GM21619 (cell line): ENCODE results near the gene ZNF862.

Experiments used
- ATAC-seq: cut with Tn5 transposase; IDR thresholded peaks from one replicate; pipeline ENCODE4 v1.9.1; 2021; ENCODE audit not compliant: unreplicated experiment

ZNF862 gene

DNA sequence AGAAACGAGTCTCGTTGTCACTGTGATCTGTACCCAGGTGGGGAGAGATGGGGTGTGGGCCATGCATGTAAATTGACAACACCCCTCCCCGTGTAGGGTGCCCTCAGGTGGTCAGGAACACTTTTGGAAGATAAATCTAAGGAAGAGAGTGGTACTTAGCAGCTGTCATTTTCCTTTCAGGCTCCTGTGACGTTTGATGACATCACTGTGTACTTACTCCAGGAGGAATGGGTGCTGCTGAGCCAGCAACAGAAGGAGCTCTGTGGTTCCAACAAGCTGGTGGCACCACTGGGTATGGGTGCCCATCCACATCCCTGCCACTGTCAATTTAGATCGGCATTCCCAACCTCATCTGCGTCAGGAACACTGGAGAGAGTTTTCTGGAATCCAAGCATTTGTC lies 6.3 kb downstream of the ZNF862 start:
- no peak for ATAC-seq

DNA sequence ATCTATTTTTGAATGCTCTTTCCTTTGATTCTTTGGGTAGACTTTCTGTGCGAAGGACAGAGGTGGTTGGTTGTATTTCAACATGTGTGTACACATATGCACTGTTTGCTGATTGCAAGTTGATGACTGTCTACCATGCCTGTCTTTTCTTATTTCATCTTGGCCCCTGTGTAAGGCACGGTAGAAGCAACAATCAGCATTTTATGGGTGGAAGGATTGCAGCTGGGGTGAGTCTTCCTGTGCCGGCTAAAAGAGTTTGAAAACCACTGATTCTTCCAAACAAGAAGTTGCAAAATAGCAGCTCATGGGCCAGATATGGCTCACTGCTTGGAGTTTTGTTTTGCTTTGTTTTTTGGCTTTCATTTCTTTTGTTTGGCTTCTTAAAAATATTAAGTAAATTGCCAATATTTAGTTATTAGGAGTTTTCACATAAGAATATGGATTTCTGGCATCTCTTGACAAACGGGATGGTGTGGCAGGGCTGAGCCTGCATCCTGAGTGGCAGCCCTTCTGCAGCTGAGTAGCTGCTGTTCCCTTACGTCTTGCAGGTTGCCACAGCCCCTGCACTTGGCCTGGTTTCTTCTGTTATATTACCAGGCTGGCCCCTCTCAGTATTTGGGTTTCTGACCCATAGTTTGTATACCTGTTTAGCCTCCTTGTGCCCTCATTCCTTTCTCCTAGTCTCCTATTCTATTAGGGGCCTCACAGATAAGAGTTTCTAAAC lies 7.2 kb downstream of the ZNF862 start:
- no peak for ATAC-seq

DNA sequence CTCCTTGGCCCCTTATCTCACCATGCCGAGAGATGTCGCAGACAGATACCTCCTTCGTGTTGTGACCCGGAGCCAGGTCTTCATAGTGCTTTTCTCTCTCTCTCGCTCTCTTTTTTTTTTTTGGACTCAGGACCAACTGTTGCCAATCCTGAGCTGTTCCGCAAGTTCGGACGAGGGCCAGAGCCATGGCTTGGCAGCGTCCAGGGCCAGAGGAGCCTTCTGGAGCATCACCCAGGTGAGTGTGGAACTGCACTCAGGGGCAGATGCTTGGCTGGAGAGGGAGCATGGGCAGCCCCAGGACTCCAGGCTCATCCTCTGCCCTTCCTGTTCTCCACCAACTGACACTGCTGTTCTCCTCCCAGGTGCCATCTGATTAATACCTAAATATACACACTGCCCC lies 7.8 kb downstream of the ZNF862 start:
- ATAC-seq, result no peak

DNA sequence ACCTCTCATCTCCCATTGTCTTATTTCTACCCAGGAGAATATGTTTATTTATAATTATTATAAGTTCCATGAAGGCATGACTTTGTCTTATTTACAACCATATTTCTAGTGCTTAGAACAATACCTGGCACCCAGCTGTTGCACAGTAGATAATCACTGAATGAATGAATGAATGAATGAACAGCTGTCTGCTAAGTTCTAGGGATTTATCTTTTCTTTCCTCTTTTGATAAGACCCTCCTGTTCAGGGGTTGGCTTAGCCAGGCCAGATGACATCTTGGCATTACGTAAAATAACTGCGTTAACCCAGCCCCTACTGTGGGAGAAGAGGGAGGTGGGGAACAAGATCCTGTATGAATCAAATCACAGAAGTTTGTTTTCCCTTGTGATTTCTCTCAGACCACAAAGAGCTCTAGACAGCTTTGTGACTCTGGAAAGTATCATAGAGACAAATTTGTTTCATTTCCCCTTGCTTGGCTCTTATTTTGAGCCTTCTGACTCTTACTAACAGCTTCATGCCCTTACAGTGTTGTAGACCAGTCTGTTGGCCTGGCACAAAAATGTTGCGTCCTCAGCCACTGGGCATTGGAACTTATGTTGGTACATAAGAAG lies 8.4 kb downstream of the ZNF862 start:
- peak; percentile 86 for ATAC-seq

DNA sequence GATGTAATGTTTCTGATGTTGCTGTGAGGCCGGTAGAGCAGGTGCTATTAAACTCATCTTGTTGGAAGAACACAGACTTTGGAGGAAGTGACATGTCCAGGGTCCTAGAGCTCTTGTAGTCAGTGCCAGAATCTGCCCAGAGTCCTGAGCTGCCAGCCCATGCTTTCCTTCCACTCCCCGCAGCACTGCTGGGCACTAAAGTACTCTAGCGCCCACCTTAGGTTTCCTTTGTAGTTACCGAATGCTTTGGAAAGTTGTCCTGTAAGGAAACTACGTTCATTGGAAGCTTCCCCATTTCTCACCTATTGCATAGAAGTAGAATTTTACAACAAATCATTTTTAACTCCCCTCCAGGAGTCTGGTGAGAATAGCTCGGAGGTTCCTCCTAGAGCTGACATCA lies 11.0 kb downstream of the ZNF862 start:
- no peak for ATAC-seq

DNA sequence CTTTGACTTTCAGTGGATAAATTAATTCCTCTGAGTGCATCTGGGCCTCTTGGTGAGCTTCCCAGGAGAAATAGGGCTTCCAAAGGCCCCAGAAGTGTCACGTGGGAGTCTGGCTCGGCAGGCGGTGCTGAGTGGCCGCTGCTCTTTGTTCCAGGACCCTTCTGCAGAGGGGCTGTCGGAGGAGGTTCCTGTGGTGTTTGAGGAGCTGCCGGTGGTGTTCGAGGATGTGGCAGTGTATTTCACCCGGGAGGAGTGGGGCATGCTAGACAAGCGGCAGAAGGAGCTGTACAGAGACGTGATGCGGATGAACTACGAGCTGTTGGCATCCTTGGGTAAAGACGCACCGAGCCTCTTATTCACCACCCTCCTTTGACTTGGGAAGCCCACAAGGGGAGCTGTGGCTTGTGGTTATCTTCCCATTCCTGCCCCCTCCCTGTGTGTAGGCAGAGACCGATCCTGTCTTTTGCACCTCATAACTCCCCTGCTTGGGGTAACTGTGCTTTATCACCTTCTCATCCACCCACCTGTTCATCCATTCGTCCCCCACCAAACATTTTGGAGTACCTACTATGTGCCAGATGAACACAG lies 11.9 kb downstream of the ZNF862 start:
- ATAC-seq, result no peak

DNA sequence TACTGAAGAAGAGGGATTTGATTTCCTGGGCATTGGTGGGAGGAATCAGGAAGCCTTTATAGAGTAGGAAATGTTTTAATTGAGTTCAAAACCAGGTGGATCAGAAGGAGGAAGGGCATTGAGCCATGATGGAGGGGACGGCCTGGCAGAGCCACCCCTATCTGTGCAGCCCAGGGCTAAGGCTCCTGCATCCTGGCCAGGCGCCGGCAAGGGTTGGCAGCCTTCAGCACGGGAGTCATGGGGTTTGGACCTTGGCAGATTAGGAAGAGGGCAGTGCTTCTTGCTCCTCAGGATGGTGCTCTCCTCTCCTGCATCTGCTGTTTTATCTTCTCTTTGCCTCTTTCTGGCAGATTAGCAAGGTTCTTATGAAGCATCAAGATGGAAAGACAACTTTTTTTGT lies 12.5 kb downstream of the ZNF862 start:
- ATAC-seq, result no peak

DNA sequence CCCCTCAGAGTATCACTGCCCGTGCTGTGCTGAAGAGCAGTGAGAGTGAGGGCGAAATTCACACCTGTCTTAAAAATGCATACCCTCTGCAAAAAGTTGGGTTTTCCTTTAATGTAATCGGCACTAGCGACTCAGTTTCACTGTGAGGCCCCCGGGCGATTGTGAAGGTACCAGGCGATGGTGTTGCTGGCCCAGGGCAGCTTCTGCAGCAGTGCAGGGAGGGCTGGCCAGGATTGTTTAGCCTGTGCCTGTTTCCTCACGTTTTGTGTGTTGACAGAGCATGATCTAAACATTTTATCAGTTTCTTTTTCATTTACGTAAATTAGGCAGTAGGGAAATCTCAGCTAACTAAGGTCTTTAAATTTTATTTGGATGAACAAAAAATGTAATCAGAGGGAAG lies 13.3 kb downstream of the ZNF862 start:
- no peak for ATAC-seq

DNA sequence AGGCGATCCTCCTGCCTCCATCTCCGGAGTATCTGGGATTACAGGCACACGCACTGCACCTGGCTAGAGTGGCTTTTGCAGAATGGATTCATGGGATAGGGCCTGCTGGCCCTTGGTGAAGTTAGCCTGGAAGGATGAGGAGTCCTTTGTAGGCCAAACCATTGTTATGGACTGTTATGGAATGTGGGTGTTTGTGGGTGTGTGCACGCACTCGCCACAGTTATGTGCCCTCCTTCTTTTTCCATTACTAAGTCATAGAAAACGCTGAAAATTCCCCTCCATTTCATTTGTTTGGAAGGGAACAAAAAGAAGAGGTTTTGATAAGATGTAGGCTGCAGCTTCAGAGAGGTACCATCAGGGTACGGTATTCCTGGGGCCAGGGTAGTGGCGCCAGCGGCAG lies 15.0 kb downstream of the ZNF862 start:
- no peak for ATAC-seq

DNA sequence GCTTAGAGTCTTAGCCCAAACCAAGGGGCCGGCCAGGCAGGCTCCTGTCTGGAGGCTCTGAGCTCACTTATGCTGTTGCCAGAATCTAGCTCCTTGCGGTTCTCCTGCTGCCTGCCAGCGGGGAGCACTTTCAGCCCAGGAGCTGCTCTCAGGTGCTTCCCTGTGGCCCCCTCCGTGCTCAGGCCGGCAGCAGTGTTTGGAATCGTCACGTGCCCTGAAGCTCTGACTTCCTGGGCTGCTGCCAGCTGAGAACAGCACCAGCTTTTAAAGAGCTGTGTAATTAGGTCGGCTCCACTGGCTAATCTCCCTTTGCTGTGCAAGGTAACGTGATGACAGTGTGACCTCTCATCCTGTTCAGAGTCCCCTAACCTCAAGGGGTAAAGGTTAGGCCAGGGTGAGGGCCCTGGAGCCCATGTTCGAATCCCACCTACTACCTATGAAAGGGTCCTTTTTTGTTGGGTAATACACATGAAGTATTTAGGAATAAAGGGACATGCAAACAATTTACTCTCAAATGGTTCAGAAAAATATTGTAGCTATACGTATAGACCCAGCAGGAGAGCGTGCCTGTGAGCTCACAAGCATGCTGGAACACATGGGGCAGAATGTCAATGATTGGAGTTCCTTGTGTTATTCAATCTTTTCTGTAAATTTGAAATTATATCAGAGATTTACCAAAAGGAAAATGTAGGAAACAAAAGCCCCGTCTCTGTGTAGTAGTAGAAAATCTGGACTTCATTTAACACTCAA lies 16.6 kb downstream of the ZNF862 start:
- no peak for ATAC-seq

DNA sequence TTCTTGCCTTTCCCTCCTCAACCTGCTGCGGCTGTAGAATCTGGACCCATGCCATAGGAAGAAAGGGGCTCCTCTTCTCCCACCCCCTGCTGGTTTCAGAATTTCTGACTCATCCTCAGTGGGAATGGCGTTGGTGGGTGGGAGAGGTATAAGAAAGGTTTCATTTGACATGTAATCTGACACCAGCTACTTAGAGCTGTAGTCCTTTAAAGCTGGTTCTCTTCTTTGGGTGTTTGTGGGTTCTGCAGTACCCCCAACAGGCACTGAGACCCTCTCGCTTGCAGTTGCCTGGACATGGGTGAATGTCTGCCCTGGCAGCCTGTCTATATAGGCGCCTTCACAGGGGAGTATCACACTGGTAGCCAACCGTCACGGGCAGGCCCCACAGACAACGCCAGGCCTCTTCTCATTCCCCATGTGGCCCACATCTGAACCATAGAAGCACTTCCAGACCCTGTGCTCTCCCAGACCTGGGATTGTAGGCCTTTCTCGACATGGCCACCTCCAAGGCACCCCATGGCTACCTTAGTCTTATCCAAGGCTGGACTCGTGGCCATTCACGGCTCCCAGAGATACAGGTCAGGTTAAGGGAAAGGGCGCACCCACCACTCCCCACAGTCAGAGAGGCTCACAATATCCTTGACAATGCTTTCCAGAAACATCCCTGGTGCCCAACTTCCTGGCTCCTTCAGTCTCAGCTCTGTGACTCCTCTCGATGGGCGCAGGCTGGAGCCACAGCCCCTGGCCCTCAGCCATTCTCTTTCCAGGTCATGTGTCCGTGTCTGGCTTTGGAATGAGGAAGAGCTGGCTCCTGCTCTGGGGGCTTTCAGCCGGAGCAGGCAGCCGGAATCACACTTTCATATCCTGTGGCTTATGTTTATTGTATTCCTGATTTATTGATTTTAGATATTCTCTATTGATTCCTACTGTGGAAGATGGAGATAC lies 17.5 kb downstream of the ZNF862 start:
- ATAC-seq, result no peak

DNA sequence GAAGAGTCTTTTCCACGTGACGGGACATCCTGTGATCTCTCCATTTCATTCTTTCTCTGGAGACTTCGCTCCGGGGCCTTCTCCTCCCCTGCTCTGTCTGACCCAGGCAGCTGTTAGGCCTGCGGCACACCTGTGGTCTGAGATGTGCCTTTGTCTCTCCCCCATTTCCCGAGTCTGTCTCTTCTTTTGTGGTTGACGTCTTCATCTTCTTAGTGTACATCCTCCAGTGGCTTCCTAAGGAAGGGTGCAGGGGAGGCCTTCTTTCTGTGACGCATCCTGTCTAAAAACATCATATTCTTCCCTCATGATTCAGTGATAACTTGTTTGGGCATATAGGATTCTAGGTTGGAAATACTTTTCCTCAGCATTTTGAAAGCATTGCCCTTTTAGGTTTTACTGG lies 18.4 kb downstream of the ZNF862 start:
- no peak for ATAC-seq

DNA sequence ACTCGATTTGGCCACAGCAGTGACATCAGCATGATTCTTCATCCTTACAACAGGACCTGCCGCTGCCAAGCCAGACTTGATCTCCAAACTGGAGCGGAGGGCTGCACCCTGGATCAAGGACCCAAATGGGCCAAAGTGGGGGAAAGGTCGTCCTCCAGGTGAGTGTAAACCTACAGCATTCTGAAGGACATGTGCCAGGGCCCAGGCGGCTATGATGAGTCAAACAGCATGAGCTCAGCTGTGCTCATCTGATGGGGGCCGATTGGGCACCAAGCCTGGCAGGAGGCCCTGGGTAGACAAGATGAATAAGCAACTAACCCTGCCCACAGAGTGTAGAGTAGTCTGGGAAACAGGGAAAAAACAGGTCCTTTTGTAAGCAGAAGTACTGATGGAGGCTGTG lies 21.2 kb downstream of the ZNF862 start:
- ATAC-seq, result no peak

DNA sequence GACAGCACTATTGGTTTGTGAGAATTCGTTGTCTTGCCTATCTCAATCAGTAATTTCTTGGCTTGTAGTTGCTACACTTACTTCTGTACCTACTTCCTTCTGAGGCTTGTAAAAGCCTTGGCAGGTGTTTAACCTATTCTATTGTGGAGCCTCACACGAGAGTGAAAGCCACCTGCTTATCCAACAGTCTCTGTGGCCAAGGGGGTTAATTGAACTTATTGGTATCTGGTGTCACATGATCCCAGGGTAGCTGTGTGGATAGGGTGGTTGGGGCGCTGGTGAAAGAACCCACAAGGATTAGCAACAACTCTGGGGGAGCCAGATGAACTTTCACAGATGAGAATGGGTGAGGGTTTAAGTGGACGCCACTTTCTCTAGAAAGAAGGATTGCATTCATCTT lies 21.7 kb downstream of the ZNF862 start:
- no peak for ATAC-seq

DNA sequence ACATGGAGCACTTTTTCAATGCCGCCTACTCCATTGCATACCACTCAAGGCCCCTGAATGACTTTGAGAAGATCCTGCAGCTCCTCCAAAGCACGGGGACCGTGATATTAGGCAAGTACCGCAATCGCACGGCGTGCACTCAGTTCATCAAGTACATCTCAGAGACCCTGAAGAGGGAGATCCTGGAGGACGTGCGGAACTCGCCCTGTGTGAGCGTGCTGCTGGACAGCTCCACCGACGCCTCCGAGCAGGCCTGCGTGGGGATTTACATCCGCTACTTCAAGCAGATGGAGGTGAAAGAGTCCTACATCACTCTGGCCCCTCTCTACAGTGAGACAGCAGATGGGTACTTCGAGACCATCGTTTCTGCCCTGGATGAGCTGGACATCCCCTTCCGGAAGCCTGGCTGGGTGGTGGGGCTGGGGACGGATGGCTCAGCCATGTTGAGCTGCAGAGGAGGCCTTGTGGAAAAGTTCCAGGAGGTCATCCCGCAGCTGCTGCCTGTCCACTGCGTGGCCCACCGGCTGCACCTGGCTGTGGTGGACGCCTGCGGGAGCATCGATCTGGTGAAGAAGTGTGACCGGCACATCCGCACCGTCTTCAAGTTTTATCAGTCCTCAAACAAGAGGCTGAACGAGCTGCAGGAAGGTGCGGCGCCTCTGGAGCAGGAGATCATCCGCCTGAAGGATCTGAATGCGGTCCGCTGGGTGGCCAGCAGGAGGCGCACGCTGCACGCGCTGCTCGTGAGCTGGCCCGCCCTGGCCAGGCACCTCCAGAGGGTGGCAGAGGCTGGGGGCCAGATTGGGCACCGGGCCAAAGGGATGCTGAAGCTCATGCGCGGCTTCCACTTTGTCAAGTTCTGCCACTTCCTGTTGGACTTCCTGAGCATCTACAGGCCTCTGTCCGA lies 22.9 kb downstream of the ZNF862 start:
- ATAC-seq, result no peak

DNA sequence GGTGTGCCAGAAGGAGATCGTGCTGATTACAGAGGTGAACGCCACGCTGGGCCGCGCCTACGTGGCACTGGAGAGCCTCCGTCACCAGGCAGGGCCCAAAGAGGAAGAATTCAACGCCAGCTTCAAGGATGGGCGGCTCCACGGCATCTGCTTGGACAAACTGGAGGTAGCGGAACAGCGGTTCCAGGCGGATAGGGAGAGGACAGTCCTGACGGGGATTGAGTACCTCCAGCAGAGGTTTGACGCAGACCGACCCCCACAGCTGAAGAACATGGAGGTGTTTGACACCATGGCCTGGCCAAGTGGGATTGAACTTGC lies 23.5 kb downstream of the ZNF862 start:
- no peak for ATAC-seq

DNA sequence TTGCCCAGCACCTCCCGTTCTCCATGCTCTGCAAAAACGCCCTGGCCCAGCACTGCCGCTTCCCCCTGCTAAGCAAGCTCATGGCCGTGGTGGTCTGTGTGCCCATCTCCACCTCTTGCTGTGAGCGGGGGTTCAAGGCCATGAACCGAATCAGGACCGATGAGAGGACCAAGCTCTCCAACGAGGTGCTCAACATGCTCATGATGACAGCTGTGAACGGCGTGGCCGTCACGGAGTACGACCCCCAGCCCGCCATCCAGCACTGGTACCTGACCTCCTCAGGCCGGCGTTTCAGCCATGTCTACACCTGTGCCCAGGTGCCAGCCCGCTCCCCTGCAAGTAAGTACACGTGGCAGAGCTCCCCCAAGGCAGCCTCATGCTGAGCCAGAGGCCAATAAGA lies 24.0 kb downstream of the ZNF862 start:
- no peak for ATAC-seq

DNA sequence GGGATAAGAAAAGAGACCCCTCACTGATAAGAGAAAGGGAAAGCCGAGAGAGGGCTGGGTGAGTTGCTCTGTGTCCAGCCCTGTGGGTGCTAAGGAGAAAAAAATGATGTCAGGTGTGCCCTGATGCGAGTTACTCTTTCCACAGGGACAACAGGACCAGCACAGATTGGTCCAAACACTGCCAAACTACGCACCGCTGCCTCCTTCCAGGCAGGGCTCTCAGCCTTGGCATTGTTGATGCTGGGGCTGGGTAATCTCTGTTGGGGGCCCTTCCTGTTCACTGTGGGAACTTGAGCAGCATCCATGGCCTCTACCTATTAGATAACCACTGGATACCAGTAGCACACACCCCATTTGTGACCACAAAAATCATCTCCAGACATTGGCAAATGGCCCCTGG lies 25.3 kb downstream of the ZNF862 start:
- ATAC-seq, result no peak

DNA sequence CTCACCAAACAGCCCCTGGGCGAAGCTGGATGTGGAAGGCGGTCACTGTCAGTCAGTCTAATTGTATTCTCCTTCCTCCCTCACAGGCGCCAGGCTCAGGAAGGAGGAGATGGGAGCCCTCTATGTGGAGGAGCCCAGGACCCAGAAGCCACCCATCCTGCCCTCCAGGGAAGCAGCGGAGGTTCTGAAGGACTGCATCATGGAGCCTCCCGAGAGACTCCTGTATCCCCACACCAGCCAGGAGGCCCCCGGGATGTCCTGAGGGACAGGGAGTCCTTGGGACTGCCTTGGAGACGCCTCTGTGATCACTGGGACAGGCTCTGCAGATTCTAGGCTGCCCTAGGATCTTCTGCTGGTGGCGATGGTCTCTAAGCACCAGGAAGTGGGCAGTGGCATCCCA lies 25.8 kb downstream of the ZNF862 start:
- ATAC-seq, result no peak

DNA sequence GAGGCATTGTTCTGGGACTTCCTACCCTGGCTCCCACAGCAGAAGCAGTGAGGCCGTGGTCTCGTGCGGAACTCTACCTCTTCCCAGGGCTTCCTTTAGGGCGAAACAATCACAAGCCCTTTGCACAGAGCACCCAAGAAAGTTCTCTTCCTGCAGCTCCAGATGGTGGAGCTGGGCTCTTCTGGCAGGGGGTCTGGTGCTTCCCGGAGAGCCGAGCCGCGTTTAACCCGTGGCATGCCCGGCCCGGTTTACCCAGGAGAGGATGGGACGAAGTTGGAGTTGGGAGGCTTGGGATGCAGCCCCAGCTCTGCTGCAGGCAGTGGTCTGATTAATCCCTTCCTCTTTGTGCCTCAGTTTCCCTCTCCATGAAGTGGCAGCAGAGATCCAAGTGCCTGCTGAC lies 26.6 kb downstream of the ZNF862 start:
- ATAC-seq, result no peak
